ENCODE data around the gene RAI1. TPM values are rescaled to one million over a fixed set of nuclear protein-coding genes. Genes with fewer than 3 reads are reported as not detected.

Gene RAI1
- total and polyA plus RNA-seq, 2 of the 8 experiments (the other 6 are each of a cell fraction or from before 2014, with no cell fraction given): 0.39 to 1.2 TPM

DNA sequence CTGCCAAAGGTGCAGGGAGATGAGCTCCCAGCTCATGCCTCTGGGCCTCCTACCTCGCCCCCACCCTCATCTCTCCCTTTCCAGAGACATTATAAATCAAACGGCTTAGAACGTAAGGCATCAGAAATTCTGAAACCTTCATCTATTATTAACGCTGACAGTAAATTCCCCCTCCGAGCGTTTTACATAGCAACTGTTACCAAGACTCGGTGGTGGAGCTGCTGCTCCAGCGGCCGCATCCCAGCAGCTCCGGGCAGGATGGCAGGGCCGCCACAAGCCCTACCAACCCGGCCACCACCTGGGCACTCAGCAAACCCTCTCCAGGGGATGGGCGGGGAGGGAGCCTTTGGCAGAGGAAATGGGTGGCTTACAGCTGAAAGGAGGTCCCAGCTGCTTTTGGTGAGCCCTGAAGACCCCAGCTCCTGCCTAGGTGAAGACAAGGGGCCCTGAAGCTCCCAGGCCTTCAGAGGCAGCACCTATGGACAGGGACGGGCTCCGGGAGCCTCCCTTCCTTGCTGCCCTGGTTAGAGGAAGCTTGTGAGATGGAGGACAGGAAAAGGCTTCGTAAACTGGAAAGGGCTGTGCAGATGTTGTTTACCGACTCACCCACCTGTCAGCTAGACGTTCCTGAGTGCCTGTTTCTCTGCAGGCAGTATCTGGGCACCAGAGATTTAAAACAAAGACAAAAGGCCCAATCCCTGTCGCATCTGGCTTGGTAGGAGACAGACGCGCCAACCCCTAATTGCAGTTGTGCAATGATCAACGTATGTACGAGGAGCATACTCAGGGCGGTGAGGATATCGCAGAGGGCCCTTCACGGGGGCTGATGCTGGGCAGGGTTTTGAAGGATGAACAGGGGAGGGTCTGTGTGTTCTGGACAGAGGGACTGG lies 76.9 kb downstream of the RAI1 start (continued):
- TF ChIP-seq, protein P1, sequence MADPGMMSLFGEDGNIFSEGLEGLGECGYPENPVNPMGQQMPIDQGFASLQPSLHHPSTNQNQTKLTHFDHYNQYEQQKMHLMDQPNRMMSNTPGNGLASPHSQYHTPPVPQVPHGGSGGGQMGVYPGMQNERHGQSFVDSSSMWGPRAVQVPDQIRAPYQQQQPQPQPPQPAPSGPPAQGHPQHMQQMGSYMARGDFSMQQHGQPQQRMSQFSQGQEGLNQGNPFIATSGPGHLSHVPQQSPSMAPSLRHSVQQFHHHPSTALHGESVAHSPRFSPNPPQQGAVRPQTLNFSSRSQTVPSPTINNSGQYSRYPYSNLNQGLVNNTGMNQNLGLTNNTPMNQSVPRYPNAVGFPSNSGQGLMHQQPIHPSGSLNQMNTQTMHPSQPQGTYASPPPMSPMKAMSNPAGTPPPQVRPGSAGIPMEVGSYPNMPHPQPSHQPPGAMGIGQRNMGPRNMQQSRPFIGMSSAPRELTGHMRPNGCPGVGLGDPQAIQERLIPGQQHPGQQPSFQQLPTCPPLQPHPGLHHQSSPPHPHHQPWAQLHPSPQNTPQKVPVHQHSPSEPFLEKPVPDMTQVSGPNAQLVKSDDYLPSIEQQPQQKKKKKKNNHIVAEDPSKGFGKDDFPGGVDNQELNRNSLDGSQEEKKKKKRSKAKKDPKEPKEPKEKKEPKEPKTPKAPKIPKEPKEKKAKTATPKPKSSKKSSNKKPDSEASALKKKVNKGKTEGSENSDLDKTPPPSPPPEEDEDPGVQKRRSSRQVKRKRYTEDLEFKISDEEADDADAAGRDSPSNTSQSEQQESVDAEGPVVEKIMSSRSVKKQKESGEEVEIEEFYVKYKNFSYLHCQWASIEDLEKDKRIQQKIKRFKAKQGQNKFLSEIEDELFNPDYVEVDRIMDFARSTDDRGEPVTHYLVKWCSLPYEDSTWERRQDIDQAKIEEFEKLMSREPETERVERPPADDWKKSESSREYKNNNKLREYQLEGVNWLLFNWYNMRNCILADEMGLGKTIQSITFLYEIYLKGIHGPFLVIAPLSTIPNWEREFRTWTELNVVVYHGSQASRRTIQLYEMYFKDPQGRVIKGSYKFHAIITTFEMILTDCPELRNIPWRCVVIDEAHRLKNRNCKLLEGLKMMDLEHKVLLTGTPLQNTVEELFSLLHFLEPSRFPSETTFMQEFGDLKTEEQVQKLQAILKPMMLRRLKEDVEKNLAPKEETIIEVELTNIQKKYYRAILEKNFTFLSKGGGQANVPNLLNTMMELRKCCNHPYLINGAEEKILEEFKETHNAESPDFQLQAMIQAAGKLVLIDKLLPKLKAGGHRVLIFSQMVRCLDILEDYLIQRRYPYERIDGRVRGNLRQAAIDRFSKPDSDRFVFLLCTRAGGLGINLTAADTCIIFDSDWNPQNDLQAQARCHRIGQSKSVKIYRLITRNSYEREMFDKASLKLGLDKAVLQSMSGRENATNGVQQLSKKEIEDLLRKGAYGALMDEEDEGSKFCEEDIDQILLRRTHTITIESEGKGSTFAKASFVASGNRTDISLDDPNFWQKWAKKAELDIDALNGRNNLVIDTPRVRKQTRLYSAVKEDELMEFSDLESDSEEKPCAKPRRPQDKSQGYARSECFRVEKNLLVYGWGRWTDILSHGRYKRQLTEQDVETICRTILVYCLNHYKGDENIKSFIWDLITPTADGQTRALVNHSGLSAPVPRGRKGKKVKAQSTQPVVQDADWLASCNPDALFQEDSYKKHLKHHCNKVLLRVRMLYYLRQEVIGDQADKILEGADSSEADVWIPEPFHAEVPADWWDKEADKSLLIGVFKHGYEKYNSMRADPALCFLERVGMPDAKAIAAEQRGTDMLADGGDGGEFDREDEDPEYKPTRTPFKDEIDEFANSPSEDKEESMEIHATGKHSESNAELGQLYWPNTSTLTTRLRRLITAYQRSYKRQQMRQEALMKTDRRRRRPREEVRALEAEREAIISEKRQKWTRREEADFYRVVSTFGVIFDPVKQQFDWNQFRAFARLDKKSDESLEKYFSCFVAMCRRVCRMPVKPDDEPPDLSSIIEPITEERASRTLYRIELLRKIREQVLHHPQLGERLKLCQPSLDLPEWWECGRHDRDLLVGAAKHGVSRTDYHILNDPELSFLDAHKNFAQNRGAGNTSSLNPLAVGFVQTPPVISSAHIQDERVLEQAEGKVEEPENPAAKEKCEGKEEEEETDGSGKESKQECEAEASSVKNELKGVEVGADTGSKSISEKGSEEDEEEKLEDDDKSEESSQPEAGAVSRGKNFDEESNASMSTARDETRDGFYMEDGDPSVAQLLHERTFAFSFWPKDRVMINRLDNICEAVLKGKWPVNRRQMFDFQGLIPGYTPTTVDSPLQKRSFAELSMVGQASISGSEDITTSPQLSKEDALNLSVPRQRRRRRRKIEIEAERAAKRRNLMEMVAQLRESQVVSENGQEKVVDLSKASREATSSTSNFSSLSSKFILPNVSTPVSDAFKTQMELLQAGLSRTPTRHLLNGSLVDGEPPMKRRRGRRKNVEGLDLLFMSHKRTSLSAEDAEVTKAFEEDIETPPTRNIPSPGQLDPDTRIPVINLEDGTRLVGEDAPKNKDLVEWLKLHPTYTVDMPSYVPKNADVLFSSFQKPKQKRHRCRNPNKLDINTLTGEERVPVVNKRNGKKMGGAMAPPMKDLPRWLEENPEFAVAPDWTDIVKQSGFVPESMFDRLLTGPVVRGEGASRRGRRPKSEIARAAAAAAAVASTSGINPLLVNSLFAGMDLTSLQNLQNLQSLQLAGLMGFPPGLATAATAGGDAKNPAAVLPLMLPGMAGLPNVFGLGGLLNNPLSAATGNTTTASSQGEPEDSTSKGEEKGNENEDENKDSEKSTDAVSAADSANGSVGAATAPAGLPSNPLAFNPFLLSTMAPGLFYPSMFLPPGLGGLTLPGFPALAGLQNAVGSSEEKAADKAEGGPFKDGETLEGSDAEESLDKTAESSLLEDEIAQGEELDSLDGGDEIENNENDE (IDR thresholded peaks at IDR 0.05; ENCODE audit: insufficient replicate concordance, low read length): no peak
- TF ChIP-seq, protein P2, sequence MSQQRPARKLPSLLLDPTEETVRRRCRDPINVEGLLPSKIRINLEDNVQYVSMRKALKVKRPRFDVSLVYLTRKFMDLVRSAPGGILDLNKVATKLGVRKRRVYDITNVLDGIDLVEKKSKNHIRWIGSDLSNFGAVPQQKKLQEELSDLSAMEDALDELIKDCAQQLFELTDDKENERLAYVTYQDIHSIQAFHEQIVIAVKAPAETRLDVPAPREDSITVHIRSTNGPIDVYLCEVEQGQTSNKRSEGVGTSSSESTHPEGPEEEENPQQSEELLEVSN (IDR thresholded peaks at IDR 0.05): no peak
- TF ChIP-seq SP2 (IDR thresholded peaks at IDR 0.05; ENCODE audit: low read length): no peak
- no peak for TF ChIP-seq TEAD4 (IDR thresholded peaks at IDR 0.05; ENCODE audit: low read depth, low read length)
- TF ChIP-seq CBX8 (IDR thresholded peaks at IDR 0.05; ENCODE audit: borderline replicate concordance, low read depth, low read length): no peak

All from H1 (cell line).